ENCODE measurements around the gene FBXO31.

- TF ChIP-seq, protein P1, sequence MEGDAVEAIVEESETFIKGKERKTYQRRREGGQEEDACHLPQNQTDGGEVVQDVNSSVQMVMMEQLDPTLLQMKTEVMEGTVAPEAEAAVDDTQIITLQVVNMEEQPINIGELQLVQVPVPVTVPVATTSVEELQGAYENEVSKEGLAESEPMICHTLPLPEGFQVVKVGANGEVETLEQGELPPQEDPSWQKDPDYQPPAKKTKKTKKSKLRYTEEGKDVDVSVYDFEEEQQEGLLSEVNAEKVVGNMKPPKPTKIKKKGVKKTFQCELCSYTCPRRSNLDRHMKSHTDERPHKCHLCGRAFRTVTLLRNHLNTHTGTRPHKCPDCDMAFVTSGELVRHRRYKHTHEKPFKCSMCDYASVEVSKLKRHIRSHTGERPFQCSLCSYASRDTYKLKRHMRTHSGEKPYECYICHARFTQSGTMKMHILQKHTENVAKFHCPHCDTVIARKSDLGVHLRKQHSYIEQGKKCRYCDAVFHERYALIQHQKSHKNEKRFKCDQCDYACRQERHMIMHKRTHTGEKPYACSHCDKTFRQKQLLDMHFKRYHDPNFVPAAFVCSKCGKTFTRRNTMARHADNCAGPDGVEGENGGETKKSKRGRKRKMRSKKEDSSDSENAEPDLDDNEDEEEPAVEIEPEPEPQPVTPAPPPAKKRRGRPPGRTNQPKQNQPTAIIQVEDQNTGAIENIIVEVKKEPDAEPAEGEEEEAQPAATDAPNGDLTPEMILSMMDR (IDR thresholded peaks at IDR 0.05): no peak
- no peak for TF ChIP-seq POLR2A (IDR thresholded peaks at IDR 0.05)
Observed at GRCh38 chr16:87326151-87326571, 57.4 kb downstream of the FBXO31 start.
